GM18505 (cell line): Measurements from ENCODE around the gene MAP3K13.
"Not testable (repeated sequence)": the region's sequence is repeated elsewhere in the genome, so short reads cannot be mapped to it uniquely, and the experiment has no call there.

ENCODE experiments used
- ATAC-seq: cut with Tn5 transposase; IDR thresholded peaks from one replicate; pipeline ENCODE4 v1.9.1; 2021; ENCODE audit not compliant: unreplicated experiment
- POLR2A ChIP-seq: IDR thresholded peaks from 4 replicates; pipeline ENCODE4 v1.6.1; 2011; ENCODE audit warnings: borderline replicate concordance; ENCODE audit not compliant: insufficient read depth, insufficient read length; ENCODE audit errors: extremely low read depth

MAP3K13 gene

GRCh38 chr3:185387646-185388045, 24.7 kb downstream of the MAP3K13 start:
- TF ChIP-seq POLR2A, result no peak
- ATAC-seq, result no peak

DNA sequence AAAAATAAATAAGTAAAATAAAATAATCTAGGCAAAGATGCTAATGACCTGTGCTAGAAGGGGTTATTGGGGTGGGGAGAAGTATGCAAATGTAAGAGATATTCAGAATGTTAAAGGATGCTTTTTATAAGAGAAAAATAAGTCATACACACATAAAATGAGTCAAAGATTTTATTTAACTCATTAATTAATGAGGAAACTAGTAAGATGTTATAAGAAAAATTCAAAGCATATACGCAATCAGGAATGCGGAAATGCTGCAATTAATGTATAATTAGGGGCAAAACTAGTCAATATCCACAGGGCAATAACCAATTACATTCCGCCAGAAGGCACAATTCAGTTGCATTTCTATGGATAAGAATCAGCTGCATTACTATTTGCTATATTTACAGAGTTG, 30.1 kb downstream of the MAP3K13 start:
- no peak for TF ChIP-seq POLR2A
- no peak for ATAC-seq

GRCh38 chr3:185397676-185398075, 34.7 kb downstream of the MAP3K13 start:
- no peak for ATAC-seq
- no peak for TF ChIP-seq POLR2A

GRCh38 chr3:185399737-185400667, 37.1 kb downstream of the MAP3K13 start:
- TF ChIP-seq POLR2A, result no peak

DNA sequence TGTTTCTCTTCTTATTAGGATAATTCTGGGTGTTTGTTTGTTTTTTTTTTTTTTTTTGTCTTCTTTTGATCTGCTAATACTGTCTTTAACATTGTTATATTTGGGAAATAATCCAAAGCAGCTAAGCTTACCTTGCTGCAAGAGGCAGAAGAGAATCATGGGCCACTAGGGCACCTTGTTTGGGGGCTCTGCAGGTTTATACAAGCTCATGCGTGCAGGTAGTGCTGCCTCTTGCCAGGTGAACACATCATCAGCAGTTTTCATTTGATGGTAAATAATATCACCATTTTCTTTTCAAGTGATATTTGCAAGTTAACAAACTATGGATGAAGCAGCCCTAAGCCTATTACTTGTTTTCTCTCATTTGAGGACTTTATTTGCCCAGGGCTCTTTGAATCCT, 37.9 kb downstream of the MAP3K13 start:
- TF ChIP-seq POLR2A, result no peak
- no peak for ATAC-seq

More at GRCh38 chr3:185399737-185400667, 37.1 kb downstream of the MAP3K13 start:
- no peak for ATAC-seq

- ATAC-seq, result no peak
- no peak for TF ChIP-seq POLR2A
Measured at GRCh38 chr3:185401319-185401955, 38.5 kb downstream of the MAP3K13 start.

- ATAC-seq, result no peak
- TF ChIP-seq POLR2A, result no peak
Measured at GRCh38 chr3:185402561-185402960, 39.6 kb downstream of the MAP3K13 start.

GRCh38 chr3:185403002-185403401, 40.1 kb downstream of the MAP3K13 start:
- no peak for ATAC-seq
- no peak for TF ChIP-seq POLR2A

- no peak for ATAC-seq
- TF ChIP-seq POLR2A, result no peak
Measured at GRCh38 chr3:185405243-185405642, 42.3 kb downstream of the MAP3K13 start.

DNA sequence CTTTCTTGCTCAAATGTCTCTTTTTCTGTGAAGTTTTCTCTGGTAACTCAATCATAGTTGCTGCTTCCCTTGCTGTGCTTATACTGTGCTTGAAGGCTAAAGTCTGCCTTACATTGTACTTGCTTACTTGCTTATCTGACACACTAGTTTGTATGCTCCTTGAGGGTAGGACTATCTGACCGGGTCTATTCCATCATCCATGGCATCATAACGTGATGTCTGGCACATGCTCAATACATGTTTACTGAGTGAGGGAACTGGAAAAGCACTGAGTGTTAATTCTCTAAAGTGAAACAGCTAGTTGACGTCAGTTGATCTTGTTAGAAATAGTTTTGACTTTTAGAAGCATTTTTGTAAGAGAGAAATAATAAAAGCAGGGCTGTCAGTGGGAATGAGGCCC, 42.7 kb downstream of the MAP3K13 start:
- ATAC-seq, result no peak
- no peak for TF ChIP-seq POLR2A

- no peak for ATAC-seq
Measured at GRCh38 chr3:185406121-185406620, 43.2 kb downstream of the MAP3K13 start.

DNA sequence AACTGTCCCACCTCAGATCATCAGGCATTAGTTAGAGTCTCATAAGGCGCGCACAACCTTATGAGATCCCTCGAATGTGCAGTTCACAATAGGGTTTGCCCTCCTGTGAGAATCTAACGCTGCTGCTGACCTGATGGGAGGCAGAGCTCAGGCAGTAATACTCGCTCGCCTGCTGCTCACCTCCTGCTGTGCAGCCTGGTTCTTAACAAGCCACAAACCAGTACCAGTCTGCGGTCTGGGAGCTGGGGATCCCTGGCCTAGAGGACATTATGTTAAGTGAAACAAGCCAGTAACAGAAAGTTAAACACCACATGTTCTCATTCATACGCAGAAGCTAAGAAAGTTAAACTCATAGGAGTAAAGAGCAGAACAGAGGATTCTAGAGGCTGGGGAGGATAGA, 47.0 kb downstream of the MAP3K13 start:
- TF ChIP-seq POLR2A, result no peak
- no peak for ATAC-seq

More at GRCh38 chr3:185406121-185406620, 43.2 kb downstream of the MAP3K13 start:
- no peak for TF ChIP-seq POLR2A

- TF ChIP-seq POLR2A, result no peak
- no peak for ATAC-seq
Measured at GRCh38 chr3:185411133-185411532, 48.2 kb downstream of the MAP3K13 start.

DNA sequence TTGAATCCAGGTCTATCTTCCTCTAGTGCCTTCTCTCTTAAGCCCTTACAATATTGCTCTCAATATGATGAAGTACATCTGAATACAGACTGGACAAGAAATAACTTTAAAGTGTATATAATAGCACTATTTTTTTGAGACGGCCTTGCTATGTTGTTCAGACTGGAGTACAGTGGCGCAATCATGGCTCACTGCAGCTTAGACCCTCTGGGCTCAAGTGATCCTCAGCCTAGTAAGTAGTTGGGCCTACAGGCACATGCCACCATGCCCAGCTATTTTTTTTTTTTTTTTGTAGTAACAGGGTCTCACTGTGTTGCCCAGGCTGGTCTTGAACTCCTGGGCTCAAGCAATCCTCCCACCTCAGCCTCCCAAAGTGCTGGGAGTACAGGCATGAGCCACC, 53.6 kb downstream of the MAP3K13 start:
- ATAC-seq, result no peak

DNA sequence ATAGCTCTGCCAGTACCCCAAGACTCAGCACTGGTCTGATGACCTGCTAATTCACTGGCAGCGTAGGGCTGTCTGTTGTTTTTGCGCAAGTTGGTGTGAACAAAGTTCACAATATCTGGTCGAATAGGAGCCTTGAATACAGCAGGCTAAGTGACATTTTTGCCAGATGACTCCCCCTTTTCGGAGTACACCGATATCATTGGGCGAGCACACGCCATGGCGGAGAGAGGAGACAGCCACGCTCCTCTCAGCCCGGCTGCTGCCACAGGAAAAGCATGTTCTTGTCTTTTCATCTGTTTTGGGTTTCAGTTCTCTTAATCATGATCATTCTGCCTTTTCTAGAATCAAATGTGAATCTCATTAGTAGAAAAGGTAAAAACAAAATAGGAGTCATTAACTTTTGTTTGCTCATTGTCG, 55.6 kb downstream of the MAP3K13 start:
- not testable (repeated sequence) for ATAC-seq

More for the DNA sequence above, 53.6 kb downstream of the MAP3K13 start:
- TF ChIP-seq POLR2A, result no peak
